K562 (cell line): ENCODE data around the gene ZDHHC6. TPM values are rescaled to one million over a fixed set of nuclear protein-coding genes. Genes with fewer than 3 reads are reported as not detected.

Source experiments
- ATAC-seq: fragments of 200-7000 bp; cut with Tn5 transposase; 3 replicates; pipeline ENCODE4 v1.9.1; 2020; ENCODE audit warnings: moderate library complexity
- BruUV-seq: library from RNA; stranded (reverse); fragments of 400-500 nt; replicated peaks from 2 replicates; lab custom pipeline; 2021; lab: Mats Ljungman, UMichigan
- CTCF ChIA-PET: fragments of 300-600 bp; formaldehyde crosslinking; extraction: SDS; loops from one replicate; lab custom pipeline; 2021; ENCODE audit warnings: low intra/inter-chr PET ratio; lab: Yijun Ruan, JAX
- POLR2A ChIA-PET: fragments of 300-600, 350-650 bp; sonication (Branson Sonifier 250); formaldehyde crosslinking; extraction: SDS; loops from one replicate; lab custom pipeline; 2021; ENCODE audit warnings: antibody characterized with exemption, inconsistent platforms; lab: Yijun Ruan, JAX
- DNase-seq, 4 experiments: peaks; one replicate each; pipeline versions ENCODE4 v3.0.0 to v3.0.0-alpha.2; 2011 to 2018; ENCODE audit warnings: low spot score in 3 of 4, mixed read lengths in 3 of 4; ENCODE audit errors: extremely low read depth in 1 of 4
- FAIRE-seq: peaks from 2 replicates; lab custom pipeline; 2011; peaks lifted over from hg19 to GRCh38; lab: Jason Lieb, UNC
- H2AFZ ChIP-seq: 2 replicates; pipeline ENCODE4 v1.6.0; 2011; ENCODE audit warnings: low read depth, low read length, control low read depth, inconsistent platforms
- H3K27ac ChIP-seq: fragments of 200-600 bp; 3 replicates; pipeline ENCODE4 v1.8.0; 2011; ENCODE audit warnings: low read depth, mild to moderate bottlenecking, control low read depth, inconsistent platforms, low read length, moderate library complexity, mixed read lengths; ENCODE audit errors: extremely low read depth
- H3K27me3 ChIP-seq, 2 experiments: fragments of 300-600 bp in 1 of 2; 2 replicates in 1 of 2; 3 replicates in 1 of 2; pipeline versions ENCODE4 v1.6.0 to v1.8.0; 2011; ENCODE audit warnings: inconsistent platforms in 2 of 2, low read length in 2 of 2, mild to moderate bottlenecking in 1 of 2, mixed read lengths in 1 of 2, moderate library complexity in 1 of 2; ENCODE audit not compliant: control insufficient read depth in 2 of 2, insufficient read depth in 2 of 2
- H3K36me3 ChIP-seq: fragments of 300-600 bp; 3 replicates; pipeline ENCODE4 v1.8.0; 2011; ENCODE audit warnings: mild to moderate bottlenecking, low read length, inconsistent platforms; ENCODE audit not compliant: control insufficient read depth, insufficient read depth
- H3K4me1 ChIP-seq, 2 experiments: fragments of 200-600 bp in 1 of 2; replicated peaks in 1 of 2; 2 replicates in 1 of 2; 3 replicates in 1 of 2; pipeline versions ENCODE4 v1.5.1 to v1.8.0; 2011; ENCODE audit warnings: inconsistent platforms in 2 of 2, low read length in 2 of 2, mild to moderate bottlenecking in 1 of 2, mixed read lengths in 1 of 2, moderate library complexity in 1 of 2; ENCODE audit not compliant: control insufficient read depth in 2 of 2, insufficient read depth in 2 of 2
- H3K4me2 ChIP-seq: 2 replicates; pipeline ENCODE4 v1.6.1; 2011; ENCODE audit warnings: low read length, control low read depth, inconsistent platforms, mixed read lengths; ENCODE audit not compliant: insufficient read depth
- H3K4me3 ChIP-seq: fragments of 200-600 bp; sonication (generic), shearing (Covaris generic); 2 replicates; pipeline ENCODE4 v1.5.1; 2016; ENCODE audit warnings: control low read depth, inconsistent platforms
- H3K79me2 ChIP-seq: fragments of 200-600 bp; 3 replicates; pipeline ENCODE4 v1.8.0; 2011; ENCODE audit warnings: low read length, inconsistent platforms; ENCODE audit not compliant: control insufficient read depth, insufficient read depth
- H3K9ac ChIP-seq, 2 experiments: 2 replicates each; pipeline versions ENCODE4 v1.6.0 to v1.6.1; 2011; ENCODE audit warnings: low read depth in 2 of 2, low read length in 2 of 2, control low read depth in 1 of 2, inconsistent platforms in 1 of 2, mild to moderate bottlenecking in 1 of 2, mixed read lengths in 1 of 2; ENCODE audit not compliant: insufficient read depth in 1 of 2
- H3K9me1 ChIP-seq: one replicate; pipeline ENCODE4 v1.6.0; 2011; ENCODE audit warnings: inconsistent platforms, mild to moderate bottlenecking, low read length, moderate library complexity; ENCODE audit not compliant: control insufficient read depth, insufficient read depth
- H3K9me3 ChIP-seq: replicated peaks from 2 replicates; pipeline ENCODE4 v1.5.1; 2011; ENCODE audit warnings: low read depth, low read length, inconsistent platforms; ENCODE audit not compliant: control insufficient read depth, insufficient read depth
- H4K20me1 ChIP-seq: replicated peaks from 2 replicates; pipeline ENCODE4 v1.6.1; 2011; ENCODE audit warnings: low read length, inconsistent platforms, mixed read lengths; ENCODE audit not compliant: control insufficient read depth, insufficient read depth
- HNRNPK ChIP-seq: fragments of 200-400 bp; formaldehyde crosslinking; IDR thresholded peaks from one replicate; pipeline ENCODE4 v1.6.1; 2018; ENCODE audit warnings: mild to moderate bottlenecking, low read depth, low read length; ENCODE audit not compliant: poor library complexity, severe bottlenecking
- PCBP1 ChIP-seq: fragments of 200-400 bp; formaldehyde crosslinking; IDR thresholded peaks from 2 replicates; pipeline ENCODE4 v1.6.1; 2018; ENCODE audit warnings: mild to moderate bottlenecking, low read depth, low read length; ENCODE audit not compliant: poor library complexity, severe bottlenecking
- PCBP2 ChIP-seq: fragments of 200-400 bp; formaldehyde crosslinking; IDR thresholded peaks from 2 replicates; pipeline ENCODE4 v1.6.1; 2018; ENCODE audit warnings: low read length, low read depth, mild to moderate bottlenecking, moderate library complexity; ENCODE audit not compliant: poor library complexity, severe bottlenecking
- ZNF511 ChIP-seq: sonication (generic); formaldehyde crosslinking; IDR thresholded peaks from 2 replicates; pipeline ENCODE4 v1.8.0; 2022; ENCODE audit warnings: mild to moderate bottlenecking, missing genetic modification reagents
- WGBS: fragments of 100-300 bp; shearing (Covaris generic); methylation state at CpG from one replicate; pipeline ENCODE4 v1.1.6; 2016; ENCODE audit warnings: low coverage, mixed read lengths; ENCODE audit not compliant: insufficient coverage; ENCODE audit errors: missing lambda C conversion rate; 5-methylcytosine and 5-hydroxymethylcytosine counted together
- in situ Hi-C: fragments of 300-500 bp; cut with MboI; formaldehyde crosslinking; loops from 4 replicates; pipeline ENCODE4 v1.15.0; 2018; ENCODE audit warnings: inconsistent platforms, mixed read lengths
- intact Hi-C: fragments of 100-400 bp; cut with micrococcal nuclease; formaldehyde crosslinking; loops from 2 replicates; pipeline ENCODE4 v1.14.2; 2022
- polyA plus RNA-seq, 8 experiments: library from polyadenylated mRNA; depleted of rRNA in 4 of 8; stranded (reverse) in 5 of 8; unstranded in 3 of 8; fragments of >200 nt; fragmentation: Nextera tagmentation in 2 of 8; fragmentation: Illumina TruSeq in 1 of 8; extraction: Ambion mirVana in 2 of 8; extraction: Trizol in 1 of 8; gene quantifications; 2 replicates each; pipeline versions ENCODE4 v1.2.1 to v1.2.3, GENCODE V29; 2011 to 2014; ENCODE audit warnings: inconsistent platforms in 1 of 8, missing spikeins in 1 of 8
- total RNA-seq, 7 experiments: library from RNA; depleted of rRNA in 6 of 7; stranded (reverse); fragments of >200 nt in 6 of 7; fragmentation: Illumina TruSeq in 2 of 7; extraction: Trizol in 2 of 7; gene quantifications; 2 replicates each; pipeline versions ENCODE4 v1.2.1 to v1.2.3, GENCODE V29; 2011 to 2021; ENCODE audit warnings: low replicate concordance in 1 of 7

Gene ZDHHC6
- total and polyA plus RNA-seq, 9 of the 15 experiments (the other 6 are each of a cell fraction or from before 2014, with no cell fraction given) = 13.6 to 30.5 (median 21.5) TPM

GRCh38 chr10:112454910-112455779 lies 8.4 kb upstream of the ZDHHC6 start:
- ChIA-PET CTCF (no interaction called here), POLR2A (no interaction called here)
- H3K36me3 ChIP-seq = 0 out of 3 replicates have a peak, but pooled peaks cover 6% of the 10 kb centered on the region
- intact Hi-C loops (no loop called here), in situ Hi-C loops (no loop called here)
- H3K4me2 ChIP-seq = no peak overlapping the region
- no peaks in the 10 kb centered on the region for H3K27me3 ChIP-seq
- FAIRE-seq (no peak), DNase-seq (no peak), ATAC-seq (no peak)
- H3K4me3 ChIP-seq = no peak overlapping the region
- H3K9ac ChIP-seq = no peak overlapping the region
- no TSS peak for BruUV-seq
- H3K9me3 ChIP-seq = no peaks in the 10 kb centered on the region
- no peak overlapping the region for H2AFZ ChIP-seq
- peaks cover 3% of the 10 kb centered on the region; the same call in 1 of the 3 replicates for H3K79me2 ChIP-seq
- no peak overlapping the region for H3K27ac ChIP-seq
- 80% methylated on average over 1 of the region's 3 CpGs for WGBS
- TF ChIP-seq HNRNPK (peak; percentile 74), ZNF511 (CRISPR knock-in tag) (no peak), PCBP1 (peak; percentile 75), PCBP2 (peak; percentile 80)
- H3K9me1 ChIP-seq = no peaks in the 10 kb centered on the region
- no peaks in the 10 kb centered on the region for H3K4me1 ChIP-seq
- H4K20me1 ChIP-seq = no peaks in the 10 kb centered on the region
